AG10803 (cell line): Measurements from ENCODE around the gene OSBPL3.

ENCODE experiments used
- DNase-seq: peaks from one replicate; pipeline ENCODE4 v3.0.0; 2010; ENCODE audit warnings: low read depth
- H3K4me3 ChIP-seq: 2 replicates; pipeline ENCODE4 v1.5.1; 2011; ENCODE audit warnings: mild to moderate bottlenecking, low read length, control low read depth
- TF ChIP-seq, protein P1 (sequence below): conservative IDR thresholded peaks from 2 replicates; pipeline ENCODE4 v1.5.1; 2011; ENCODE audit warnings: mild to moderate bottlenecking, low read length, control low read depth, inconsistent platforms

The OSBPL3 gene

GRCh38 chr7:24820730-24821044 lies 159.3 kb downstream of the OSBPL3 start:
- no peak overlapping the region for H3K4me3 ChIP-seq
- TF ChIP-seq, protein P1, sequence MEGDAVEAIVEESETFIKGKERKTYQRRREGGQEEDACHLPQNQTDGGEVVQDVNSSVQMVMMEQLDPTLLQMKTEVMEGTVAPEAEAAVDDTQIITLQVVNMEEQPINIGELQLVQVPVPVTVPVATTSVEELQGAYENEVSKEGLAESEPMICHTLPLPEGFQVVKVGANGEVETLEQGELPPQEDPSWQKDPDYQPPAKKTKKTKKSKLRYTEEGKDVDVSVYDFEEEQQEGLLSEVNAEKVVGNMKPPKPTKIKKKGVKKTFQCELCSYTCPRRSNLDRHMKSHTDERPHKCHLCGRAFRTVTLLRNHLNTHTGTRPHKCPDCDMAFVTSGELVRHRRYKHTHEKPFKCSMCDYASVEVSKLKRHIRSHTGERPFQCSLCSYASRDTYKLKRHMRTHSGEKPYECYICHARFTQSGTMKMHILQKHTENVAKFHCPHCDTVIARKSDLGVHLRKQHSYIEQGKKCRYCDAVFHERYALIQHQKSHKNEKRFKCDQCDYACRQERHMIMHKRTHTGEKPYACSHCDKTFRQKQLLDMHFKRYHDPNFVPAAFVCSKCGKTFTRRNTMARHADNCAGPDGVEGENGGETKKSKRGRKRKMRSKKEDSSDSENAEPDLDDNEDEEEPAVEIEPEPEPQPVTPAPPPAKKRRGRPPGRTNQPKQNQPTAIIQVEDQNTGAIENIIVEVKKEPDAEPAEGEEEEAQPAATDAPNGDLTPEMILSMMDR = no peak
- DNase-seq = no peak

GRCh38 chr7:24819916-24820689 lies 159.9 kb downstream of the OSBPL3 start:
- TF ChIP-seq, protein P1 = peak; percentile 98
- DNase-seq = peak; percentile 86
- no peak overlapping the region for H3K4me3 ChIP-seq

GRCh38 chr7:24817339-24817738 lies 162.6 kb downstream of the OSBPL3 start:
- no peak for DNase-seq
- H3K4me3 ChIP-seq = no peak overlapping the region
- TF ChIP-seq, protein P1 = no peak

GRCh38 chr7:24816868-24817267 lies 163.1 kb downstream of the OSBPL3 start:
- DNase-seq = no peak
- TF ChIP-seq, protein P1 = no peak
- no peak overlapping the region for H3K4me3 ChIP-seq

GRCh38 chr7:24812305-24812945 lies 167.6 kb downstream of the OSBPL3 start:
- TF ChIP-seq, protein P1 = peak; percentile 92
- DNase-seq = peak; percentile 32
- H3K4me3 ChIP-seq = no peak overlapping the region

- H3K4me3 ChIP-seq = no peak overlapping the region
- no peak for DNase-seq
- TF ChIP-seq, protein P1 = no peak
Observed at GRCh38 chr7:24808518-24808917, 171.5 kb downstream of the OSBPL3 start.

DNA sequence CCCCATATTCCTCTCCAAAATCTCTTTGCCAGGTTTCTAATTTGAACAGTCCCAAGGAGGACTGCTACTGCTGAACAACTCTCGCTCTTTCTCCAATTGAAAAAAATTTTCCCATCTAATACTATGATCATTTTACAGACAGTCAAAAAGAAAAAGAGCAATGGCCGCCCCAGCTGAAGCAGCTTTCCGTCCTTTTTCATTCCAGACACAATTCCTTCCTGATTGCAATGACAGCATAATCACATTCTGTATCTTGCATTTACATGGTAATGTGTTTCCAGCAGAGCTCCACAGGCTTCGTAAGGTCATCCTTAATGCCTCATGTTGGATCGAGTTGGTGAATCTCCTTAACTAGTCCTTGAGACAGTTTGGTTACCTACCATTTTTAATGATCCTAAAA lies 177.7 kb downstream of the OSBPL3 start:
- TF ChIP-seq, protein P1 = no peak
- no peak for DNase-seq
- no peak overlapping the region for H3K4me3 ChIP-seq
